B cell (primary cell): ENCODE measurements around the gene NXPE4. TPM values are rescaled to one million over a fixed set of nuclear protein-coding genes. Genes with fewer than 3 reads are reported as not detected.

Source experiments
- ATAC-seq: fragments of 200-7000 bp; cut with Tn5 transposase; one replicate; pipeline ENCODE4 v1.10.0; 2021; ENCODE audit warnings: low read depth, mild to moderate bottlenecking, moderate number of reproducible peaks, moderate library complexity
- CTCF ChIA-PET: fragments of 350-600 bp; sonication (Branson Sonifier 250); formaldehyde crosslinking; loops from one replicate; lab custom pipeline; 2021; ENCODE audit warnings: antibody characterized with exemption, inconsistent platforms; lab: Charles Lee
- POLR2A ChIA-PET: fragments of 350-600 bp; sonication (Branson Sonifier 250); formaldehyde crosslinking; loops from one replicate; lab custom pipeline; 2021; ENCODE audit warnings: antibody characterized with exemption; lab: Charles Lee
- DNase-seq: peaks from one replicate; pipeline ENCODE4 v3.0.0; 2013
- H2AFZ ChIP-seq: 2 replicates; pipeline ENCODE4 v1.6.1; 2012; ENCODE audit warnings: mild to moderate bottlenecking, low read depth, low read length; ENCODE audit not compliant: insufficient read depth, poor library complexity, severe bottlenecking
- H3K27ac ChIP-seq, 2 donors: 1 replicate in 1 of 2; 2 replicates in 1 of 2; pipeline ENCODE4 v1.5.1; 2012 to 2013; ENCODE audit warnings: low read length in 2 of 2, mild to moderate bottlenecking in 2 of 2, moderate library complexity in 1 of 2
- H3K27me3 ChIP-seq, 4 experiments: fragments of 200-600 bp in 1 of 4; sonication (generic) in 1 of 4; replicated peaks in 1 of 4; 1 replicate in 2 of 4; 2 replicates in 2 of 4; pipeline versions ENCODE4 v1.6.1 to v1.7.0; 2013 to 2016; ENCODE audit warnings: low read length in 3 of 4, mild to moderate bottlenecking in 2 of 4, mixed read lengths in 1 of 4, moderate library complexity in 1 of 4; ENCODE audit not compliant: insufficient read depth in 4 of 4, control insufficient read depth in 3 of 4; ENCODE audit errors: control extremely low read depth in 1 of 4
- H3K36me3 ChIP-seq, 2 experiments: replicated peaks in 1 of 2; 1 replicate in 1 of 2; 2 replicates in 1 of 2; pipeline versions ENCODE4 v1.6.1 to v1.7.1; 2013; ENCODE audit warnings: low read length in 1 of 2; ENCODE audit not compliant: insufficient read depth in 2 of 2, control insufficient read depth in 1 of 2; ENCODE audit errors: control extremely low read depth in 1 of 2, extremely low read depth in 1 of 2
- H3K4me1 ChIP-seq, 2 donors: fragments of 200-600 bp in 1 of 2; sonication (generic) in 1 of 2; 1 replicate in 1 of 2; 2 replicates in 1 of 2; pipeline versions ENCODE4 v1.5.1 to v1.6.1; 2013 to 2017; ENCODE audit warnings: low read length in 2 of 2; ENCODE audit not compliant: control insufficient read depth in 2 of 2, insufficient read depth in 2 of 2
- H3K4me2 ChIP-seq: replicated peaks from 2 replicates; pipeline ENCODE3; 2012; ENCODE audit warnings: mild to moderate bottlenecking, low read depth, low read length; ENCODE audit not compliant: poor library complexity, severe bottlenecking
- H3K4me3 ChIP-seq, 5 experiments: fragments of 200-600 bp in 1 of 5; sonication (generic) in 1 of 5; 1 replicate in 3 of 5; 2 replicates in 2 of 5; pipeline versions ENCODE4 v1.5.1 to v1.7.0; 2011 to 2016; ENCODE audit warnings: low read length in 4 of 5, mild to moderate bottlenecking in 4 of 5, low read depth in 2 of 5, control low read depth in 1 of 5, moderate library complexity in 1 of 5; ENCODE audit not compliant: insufficient read depth in 1 of 5; ENCODE audit errors: control extremely low read depth in 1 of 5, extremely low read depth in 1 of 5
- H3K79me2 ChIP-seq: fragments of 200-600 bp; sonication (generic); one replicate; pipeline ENCODE4 v1.6.0; 2016; ENCODE audit warnings: low read length; ENCODE audit not compliant: control insufficient read depth, insufficient read depth
- H3K9ac ChIP-seq: fragments of 200-600 bp; sonication (generic); 2 replicates; pipeline ENCODE4 v1.6.1; 2017; ENCODE audit warnings: mild to moderate bottlenecking, low read length, moderate library complexity
- H3K9me3 ChIP-seq, 3 donors: one replicate each; pipeline versions ENCODE4 v1.6.1 to v1.7.1; 2013; ENCODE audit warnings: low read length in 2 of 3; ENCODE audit not compliant: control insufficient read depth in 2 of 3, insufficient read depth in 1 of 3; ENCODE audit errors: control extremely low read depth in 1 of 3
- H4K20me1 ChIP-seq: 2 replicates; pipeline ENCODE4 v1.6.0; 2012; ENCODE audit warnings: mild to moderate bottlenecking, low read length; ENCODE audit not compliant: insufficient read depth, control insufficient read depth, poor library complexity, severe bottlenecking
- H3K27ac Mint-ChIP-seq: one replicate; pipeline ENCODE4 v1.8.0; 2021; ENCODE audit warnings: mixed read lengths
- H3K27me3 Mint-ChIP-seq: one replicate; pipeline ENCODE4 v1.8.0; 2021; ENCODE audit warnings: mixed read lengths
- H3K4me1 Mint-ChIP-seq: one replicate; pipeline ENCODE4 v1.8.0; 2021; ENCODE audit warnings: mixed read lengths
- H3K4me3 Mint-ChIP-seq: one replicate; pipeline ENCODE4 v1.8.0; 2021; ENCODE audit warnings: mixed read lengths
- H3K9me3 Mint-ChIP-seq: one replicate; pipeline ENCODE4 v1.8.0; 2022; ENCODE audit warnings: mixed read lengths; ENCODE audit not compliant: insufficient read depth
- EZH2 ChIP-seq: IDR thresholded peaks from 2 replicates; pipeline ENCODE4 v1.6.1; 2012; ENCODE audit warnings: borderline replicate concordance, low read depth, mild to moderate bottlenecking, moderate library complexity, low read length; ENCODE audit not compliant: insufficient read depth, poor library complexity, severe bottlenecking
- WGBS: methylation state at CpG from one replicate; pipeline ENCODE4 v1.1.5; 2013; ENCODE audit warnings: missing lambda C conversion rate; ENCODE audit not compliant: insufficient coverage; 5-methylcytosine and 5-hydroxymethylcytosine counted together
- intact Hi-C: fragments of 100-400 bp; cut with micrococcal nuclease; formaldehyde crosslinking; loops from one replicate; pipeline ENCODE4 v1.10.0; 2022
- polyA plus RNA-seq: library from polyadenylated mRNA; depleted of rRNA; stranded (reverse); fragments of >200 nt; gene quantifications from 2 replicates; pipeline ENCODE4 v1.2.3, GENCODE V29; 2012
- total RNA-seq, 2 donors: library from RNA; stranded (reverse); fragments of 120-200 nt in 1 of 2; gene quantifications; 1 replicate in 1 of 2; 2 replicates in 1 of 2; pipeline versions ENCODE4 v1.2.3 to v1.2.4, GENCODE V29; 2013 to 2022
- TF ChIP-seq, protein P1 (sequence below): fragments of 200-600 bp; IDR thresholded peaks from one replicate; pipeline ENCODE4 v1.8.0; 2022; ENCODE audit warnings: antibody characterized with exemption, mild to moderate bottlenecking

Gene NXPE4
- total and polyA plus RNA-seq, 2 donors (not counting 1 experiment from before 2014, with no cell fraction given), result not detected

DNA sequence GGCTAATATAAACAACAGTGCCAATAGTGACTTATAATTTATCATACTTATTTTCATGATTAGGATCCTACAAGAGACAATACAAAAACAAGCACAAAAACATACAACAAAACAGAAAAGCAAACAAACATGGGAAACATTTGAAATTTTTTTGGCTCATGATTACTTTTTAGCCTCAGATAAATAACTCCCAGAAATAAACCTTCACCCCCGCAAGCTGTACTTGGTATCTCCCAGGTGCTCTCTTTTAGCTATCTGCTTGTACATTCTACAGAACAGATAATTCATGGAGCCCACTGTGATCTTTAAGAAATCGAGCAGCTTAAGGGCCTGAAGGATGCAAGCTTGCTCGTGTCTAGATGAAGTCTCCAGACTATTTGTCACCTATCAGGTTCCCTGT lies 883 bp downstream of the NXPE4 start:
- Histone ChIP-seq H3K4me2 (no peak overlapping the region), H3K36me3 (no peaks in the 10 kb centered on the region), H3K79me2 (no peaks in the 10 kb centered on the region), H3K27me3 (no peaks in the 10 kb centered on the region), H4K20me1 (no peaks in the 10 kb centered on the region), H3K27ac (no peak overlapping the region), H3K4me1 (no peaks in the 10 kb centered on the region), H3K4me3 (no peak overlapping the region), H3K9me3 (no peaks in the 10 kb centered on the region), H2AFZ (no peak overlapping the region), H3K9ac (no peak overlapping the region)
- POLR2A ChIA-PET, result no interaction called here
- ATAC-seq (no peak), DNase-seq (no peak)
- 93% methylated on average over 3 of the region's 3 CpGs for WGBS
- intact Hi-C loops, result no loop called here
- TF ChIP-seq EZH2, result no peak
- TF ChIP-seq, protein P1, sequence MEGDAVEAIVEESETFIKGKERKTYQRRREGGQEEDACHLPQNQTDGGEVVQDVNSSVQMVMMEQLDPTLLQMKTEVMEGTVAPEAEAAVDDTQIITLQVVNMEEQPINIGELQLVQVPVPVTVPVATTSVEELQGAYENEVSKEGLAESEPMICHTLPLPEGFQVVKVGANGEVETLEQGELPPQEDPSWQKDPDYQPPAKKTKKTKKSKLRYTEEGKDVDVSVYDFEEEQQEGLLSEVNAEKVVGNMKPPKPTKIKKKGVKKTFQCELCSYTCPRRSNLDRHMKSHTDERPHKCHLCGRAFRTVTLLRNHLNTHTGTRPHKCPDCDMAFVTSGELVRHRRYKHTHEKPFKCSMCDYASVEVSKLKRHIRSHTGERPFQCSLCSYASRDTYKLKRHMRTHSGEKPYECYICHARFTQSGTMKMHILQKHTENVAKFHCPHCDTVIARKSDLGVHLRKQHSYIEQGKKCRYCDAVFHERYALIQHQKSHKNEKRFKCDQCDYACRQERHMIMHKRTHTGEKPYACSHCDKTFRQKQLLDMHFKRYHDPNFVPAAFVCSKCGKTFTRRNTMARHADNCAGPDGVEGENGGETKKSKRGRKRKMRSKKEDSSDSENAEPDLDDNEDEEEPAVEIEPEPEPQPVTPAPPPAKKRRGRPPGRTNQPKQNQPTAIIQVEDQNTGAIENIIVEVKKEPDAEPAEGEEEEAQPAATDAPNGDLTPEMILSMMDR, result no peak
- Mint-ChIP-seq H3K4me3 (no peak overlapping the region), H3K9me3 (no peaks in the 10 kb centered on the region), H3K27me3 (no peaks in the 10 kb centered on the region), H3K4me1 (no peaks in the 10 kb centered on the region), H3K27ac (no peak overlapping the region)
- CTCF ChIA-PET, result no interaction called here

DNA sequence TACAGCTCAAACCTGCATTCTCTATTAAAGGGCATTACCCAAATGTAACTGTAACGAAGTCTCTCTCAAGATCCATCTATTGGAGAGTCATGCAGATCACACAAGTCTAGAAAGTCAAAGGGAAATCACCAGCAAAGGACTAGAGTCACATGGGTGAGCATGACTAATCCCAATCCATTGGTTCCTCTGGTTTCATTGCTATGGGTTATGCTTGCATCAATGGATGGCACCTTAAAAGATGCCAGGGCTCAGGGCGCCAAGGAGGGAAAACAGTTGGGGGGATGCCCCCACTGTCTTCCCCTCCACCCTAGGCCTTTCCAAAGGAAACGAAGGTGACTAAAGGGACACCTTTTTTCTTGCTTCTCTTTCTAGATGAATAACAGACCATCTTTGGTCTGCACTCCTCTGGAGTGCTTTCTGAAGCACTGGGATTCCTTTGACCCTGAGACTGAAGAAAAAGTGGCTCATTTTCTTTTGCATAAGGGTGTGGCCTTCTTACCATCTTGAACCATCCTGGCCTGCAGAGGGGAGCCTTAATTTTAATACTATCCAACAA lies 8.1 kb downstream of the NXPE4 start:
- no peaks in the 10 kb centered on the region for H3K4me1 ChIP-seq
- H2AFZ ChIP-seq, result no peak overlapping the region
- Mint-ChIP-seq H3K27ac (no peak overlapping the region), H3K4me1 (no peaks in the 10 kb centered on the region), H3K9me3 (peaks cover 18% of the 10 kb centered on the region), H3K4me3 (no peak overlapping the region), H3K27me3 (no peaks in the 10 kb centered on the region)
- no peak overlapping the region for H3K4me2 ChIP-seq
- no peak for ATAC-seq
- H3K27me3 ChIP-seq, result no peaks in the 10 kb centered on the region
- ChIA-PET CTCF (no interaction called here), POLR2A (no interaction called here)
- WGBS, result 65% methylated on average over 2 of the region's 3 CpGs
- H3K9me3 ChIP-seq, result peaks cover 0 to 22% (median 19%) of the 10 kb centered on the region in 3 donors
- no peak overlapping the region for H3K9ac ChIP-seq
- no peak overlapping the region for H3K4me3 ChIP-seq
- H3K79me2 ChIP-seq, result no peaks in the 10 kb centered on the region
- H3K27ac ChIP-seq, result no peak overlapping the region
- no peaks in the 10 kb centered on the region for H3K36me3 ChIP-seq
- intact Hi-C loops, result no loop called here
- DNase-seq, result no peak
- H4K20me1 ChIP-seq, result no peaks in the 10 kb centered on the region
- no peak for TF ChIP-seq EZH2
- TF ChIP-seq, protein P1, result no peak
